ENCODE results near the gene RANBP3L.
"Not testable (repeated sequence)": the region's sequence is repeated elsewhere in the genome, so short reads cannot be mapped to it uniquely, and the experiment has no call there.

The RANBP3L gene

GRCh38 chr5:36206913-36207312 is 94.8 kb downstream of the RANBP3L start:
- DNase-seq (ENCODE audit: low read depth in 2 of 2), result no peak

- DNase-seq (ENCODE audit: low read depth in 2 of 2), result no peak
These were observed 96.4 kb downstream of the RANBP3L start for GRCh38 chr5:36205329-36205728.

GRCh38 chr5:36202521-36202961 is 99.2 kb downstream of the RANBP3L start:
- no peak for DNase-seq (ENCODE audit: low read depth in 2 of 2)

- DNase-seq (ENCODE audit: low read depth in 2 of 2), result no peak
These were observed 101.2 kb downstream of the RANBP3L start for GRCh38 chr5:36200513-36200912.

GRCh38 chr5:36199620-36200019 is 102.1 kb downstream of the RANBP3L start:
- DNase-seq (ENCODE audit: low read depth in 2 of 2), result no peak

- DNase-seq (ENCODE audit: low read depth in 2 of 2), result not testable (repeated sequence)
These were observed 102.9 kb downstream of the RANBP3L start for GRCh38 chr5:36198783-36199182.

Data from stimulated activated CD4-positive, alpha-beta T cell treated with anti-CD3 and anti-CD28 coated beads, Interleukin-1b, Interleukin-23, amount 100 ng/mL, for 4 hours (primary cell).